ENCODE results near the gene STIM2.

Gene STIM2

GRCh38 chr4:26937139-26937538 is 76.5 kb downstream of the STIM2 start:
- H3K36me3 Mint-ChIP-seq (ENCODE audit: low read depth), result no peaks in the 10 kb centered on the region
- no peak overlapping the region for H3K27ac Mint-ChIP-seq
- no peaks in the 10 kb centered on the region for H3K9me3 Mint-ChIP-seq
- no peaks in the 10 kb centered on the region for H3K27me3 Mint-ChIP-seq (ENCODE audit: low read depth)
- TF ChIP-seq CTCF (IDR thresholded peaks at IDR 0.05; ENCODE audit: unreplicated experiment in 3 of 3), result no peak
- H3K4me3 Mint-ChIP-seq, result no peak overlapping the region
- peaks cover 21% of the 10 kb centered on the region for H3K4me1 Mint-ChIP-seq

- H3K9me3 Mint-ChIP-seq, result no peaks in the 10 kb centered on the region
- no peaks in the 10 kb centered on the region for H3K27me3 Mint-ChIP-seq (ENCODE audit: low read depth)
- TF ChIP-seq CTCF (IDR thresholded peaks at IDR 0.05; ENCODE audit: unreplicated experiment in 3 of 3), result no peak
- H3K4me1 Mint-ChIP-seq, result peaks cover 22% of the 10 kb centered on the region
- H3K4me3 Mint-ChIP-seq, result no peak overlapping the region
- no peak overlapping the region for H3K27ac Mint-ChIP-seq
- H3K36me3 Mint-ChIP-seq (ENCODE audit: low read depth), result no peaks in the 10 kb centered on the region
These were observed 76.9 kb downstream of the STIM2 start for GRCh38 chr4:26937567-26937966.

- no peak for TF ChIP-seq CTCF (IDR thresholded peaks at IDR 0.05; ENCODE audit: unreplicated experiment in 3 of 3)
- Mint-ChIP-seq H3K4me1 (peaks cover 26% of the 10 kb centered on the region), H3K9me3 (no peaks in the 10 kb centered on the region), H3K27me3 (ENCODE audit: low read depth) (no peaks in the 10 kb centered on the region), H3K4me3 (no peak overlapping the region), H3K36me3 (ENCODE audit: low read depth) (no peaks in the 10 kb centered on the region), H3K27ac (no peak overlapping the region)
These were observed 77.9 kb downstream of the STIM2 start for GRCh38 chr4:26938516-26938915.

GRCh38 chr4:26941951-26942350 is 81.3 kb downstream of the STIM2 start:
- peak overlapping the region in 2 of 3 experiments; percentile 0 to 70 for H3K27ac Mint-ChIP-seq
- H3K27me3 Mint-ChIP-seq (ENCODE audit: low read depth), result no peaks in the 10 kb centered on the region
- H3K36me3 Mint-ChIP-seq (ENCODE audit: low read depth), result peaks cover 3% of the 10 kb centered on the region
- TF ChIP-seq CTCF (IDR thresholded peaks at IDR 0.05; ENCODE audit: unreplicated experiment in 3 of 3), result no peak
- H3K9me3 Mint-ChIP-seq, result peaks cover 11% of the 10 kb centered on the region
- peaks cover 15% of the 10 kb centered on the region for H3K4me1 Mint-ChIP-seq
- H3K4me3 Mint-ChIP-seq, result no peak overlapping the region

- no peak overlapping the region for H3K4me3 Mint-ChIP-seq
- H3K9me3 Mint-ChIP-seq, result peaks cover 11% of the 10 kb centered on the region
- no peak for TF ChIP-seq CTCF (IDR thresholded peaks at IDR 0.05; ENCODE audit: unreplicated experiment in 3 of 3)
- H3K27me3 Mint-ChIP-seq (ENCODE audit: low read depth), result no peaks in the 10 kb centered on the region
- H3K4me1 Mint-ChIP-seq, result peaks cover 15% of the 10 kb centered on the region
- H3K27ac Mint-ChIP-seq, result peak overlapping the region in 2 of 3 experiments; percentile 34 to 70
- peaks cover 3% of the 10 kb centered on the region for H3K36me3 Mint-ChIP-seq (ENCODE audit: low read depth)
These were observed 82.2 kb downstream of the STIM2 start for GRCh38 chr4:26942871-26943270.

GRCh38 chr4:26943391-26943790 is 82.8 kb downstream of the STIM2 start:
- Mint-ChIP-seq H3K9me3 (peaks cover 11% of the 10 kb centered on the region), H3K4me1 (peaks cover 15% of the 10 kb centered on the region), H3K4me3 (no peak overlapping the region), H3K27me3 (ENCODE audit: low read depth) (no peaks in the 10 kb centered on the region), H3K36me3 (ENCODE audit: low read depth) (peaks cover 6% of the 10 kb centered on the region), H3K27ac (peak overlapping the region in 2 of 3 experiments; percentile 70 to 72)
- TF ChIP-seq CTCF (IDR thresholded peaks at IDR 0.05; ENCODE audit: unreplicated experiment in 3 of 3), result no peak
